Lung (tissue), 12 donors: ENCODE data around the gene SLC35E3. TPM values are rescaled to one million over a fixed set of nuclear protein-coding genes. Genes with fewer than 3 reads are reported as not detected.

Source experiments
- ATAC-seq: fragments of 200-7000 bp; cut with Tn5 transposase; one replicate; pipeline ENCODE4 v1.9.1; 2020; ENCODE audit warnings: moderate number of reproducible peaks; ENCODE audit not compliant: insufficient read depth, low FRiP score
- DNase-seq, 3 donors: peaks; one replicate each; pipeline ENCODE4 v3.0.0-alpha.2; 2013 to 2017
- H3K27ac ChIP-seq, 2 donors: one replicate each; pipeline ENCODE4 v1.5.1; 2013; ENCODE audit warnings: mild to moderate bottlenecking in 2 of 2, moderate library complexity in 2 of 2, control low read depth in 1 of 2, inconsistent platforms in 1 of 2, low read depth in 1 of 2, low read length in 1 of 2
- H3K27me3 ChIP-seq, 3 donors: one replicate each; pipeline ENCODE4 v1.5.1; 2013; ENCODE audit warnings: low read length in 2 of 3; ENCODE audit not compliant: control insufficient read depth in 3 of 3, insufficient read depth in 3 of 3
- H3K36me3 ChIP-seq, 4 donors: one replicate each; pipeline ENCODE4 v1.5.1; 2013; ENCODE audit warnings: low read length in 4 of 4, mild to moderate bottlenecking in 1 of 4, moderate library complexity in 1 of 4; ENCODE audit not compliant: control insufficient read depth in 4 of 4, insufficient read depth in 4 of 4
- H3K4me1 ChIP-seq, 5 donors: one replicate each; pipeline ENCODE4 v1.5.1; 2013; ENCODE audit warnings: low read length in 5 of 5, mild to moderate bottlenecking in 2 of 5, moderate library complexity in 1 of 5; ENCODE audit not compliant: control insufficient read depth in 5 of 5, insufficient read depth in 5 of 5
- H3K4me3 ChIP-seq: one replicate; pipeline ENCODE4 v1.5.1; 2013; ENCODE audit warnings: mild to moderate bottlenecking, control low read depth, moderate library complexity
- H3K9ac ChIP-seq, 2 donors: one replicate each; pipeline ENCODE4 v1.5.1; 2013; ENCODE audit warnings: low read length in 2 of 2, control low read depth in 1 of 2; ENCODE audit not compliant: insufficient read depth in 1 of 2
- H3K9me3 ChIP-seq, 4 donors: one replicate each; pipeline ENCODE4 v1.5.1; 2013; ENCODE audit warnings: low read length in 3 of 4, mild to moderate bottlenecking in 1 of 4, moderate library complexity in 1 of 4; ENCODE audit not compliant: control insufficient read depth in 4 of 4, insufficient read depth in 3 of 4
- CTCF ChIP-seq: IDR thresholded peaks from 2 replicates; pipeline ENCODE4 v1.5.1; 2012; ENCODE audit warnings: mild to moderate bottlenecking; ENCODE audit errors: control extremely low read depth, extremely low read depth
- WGBS, 2 donors: extraction: QIAGEN DNeasy Blood & Tissue Kit; methylation state at CpG; one replicate each; pipeline ENCODE4 v1.1.7; 2013; 5-methylcytosine and 5-hydroxymethylcytosine counted together
- polyA plus RNA-seq, 2 donors: library from polyadenylated mRNA; stranded (reverse); fragments of 200-250 nt; gene quantifications; one replicate each; pipeline ENCODE4 v1.2.1, GENCODE V29; 2013
- total RNA-seq, 2 donors: library from RNA; depleted of rRNA in 1 of 2; stranded (reverse); fragments of >200 nt in 1 of 2; gene quantifications; one replicate each; pipeline ENCODE4 v1.2.1, GENCODE V29; 2014 to 2021
- donor health status: control.
- donor health status: control.
- donor health status: Bipolar disorder and iron deficiency.
- donor health status: healthy.
- donor health status: DM: yes; HTN: yes; CAD: no.

Gene SLC35E3
- total and polyA plus RNA-seq, 4 donors, result 4.0 to 14.4 (median 9.0) TPM

DNA sequence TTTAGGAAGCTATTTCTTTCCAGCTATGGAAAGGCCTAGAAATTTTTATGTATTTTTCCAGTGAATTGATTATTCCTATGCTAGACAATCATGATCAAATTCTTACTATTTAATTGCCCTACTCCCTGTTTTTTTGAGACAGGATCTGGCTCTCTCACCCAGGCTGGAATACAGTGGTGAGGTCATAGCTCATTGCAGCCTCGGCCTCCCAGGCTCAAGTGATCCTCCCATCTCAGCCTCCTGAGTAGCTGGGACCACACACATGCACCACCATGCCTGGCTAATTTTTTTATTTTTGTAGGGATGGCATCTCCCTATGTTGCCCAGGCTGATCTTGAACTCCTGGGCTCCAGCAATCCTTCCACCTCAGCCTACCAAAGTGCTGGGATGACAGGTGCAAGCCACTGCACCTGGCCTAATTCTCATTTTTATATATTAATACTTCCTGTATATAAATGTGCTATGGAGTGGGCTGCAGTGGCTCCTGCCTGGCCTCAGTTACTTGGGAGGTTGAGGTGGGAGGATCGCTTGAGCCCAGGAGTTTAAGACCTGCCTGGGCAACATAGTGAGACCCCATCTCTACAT, 46.0 kb downstream of the SLC35E3 start:
- 93 to 98% methylated on average over 2 of the region's 2 CpGs for WGBS, 2 donors
- H3K27me3 ChIP-seq, result no peaks in the 10 kb centered on the region
- H3K9me3 ChIP-seq, result no peaks in the 10 kb centered on the region
- H3K9ac ChIP-seq, result no peak overlapping the region
- no peak for TF ChIP-seq CTCF
- H3K4me3 ChIP-seq, result no peak overlapping the region
- no peaks in the 10 kb centered on the region for H3K4me1 ChIP-seq
- no peak overlapping the region for H3K27ac ChIP-seq
- DNase-seq (no peak), ATAC-seq (no peak)
- no peaks in the 10 kb centered on the region for H3K36me3 ChIP-seq

GRCh38 chr12:68792952-68793351, 47.0 kb downstream of the SLC35E3 start:
- ATAC-seq, result peak; percentile 53
- Histone ChIP-seq H3K9ac (no peak overlapping the region), H3K4me1 (no peaks in the 10 kb centered on the region), H3K4me3 (no peak overlapping the region), H3K9me3 (no peaks in the 10 kb centered on the region), H3K36me3 (no peaks in the 10 kb centered on the region), H3K27ac (no peak overlapping the region), H3K27me3 (no peaks in the 10 kb centered on the region)
- no peak for TF ChIP-seq CTCF
- peak in 2 of 3 donors; percentile 32 to 49 for DNase-seq
- 74% methylated on average over 2 of the region's 2 CpGs for WGBS, 2 donors

- 95 to 96% methylated on average over 4 of the region's 4 CpGs for WGBS, 2 donors
- H3K27ac ChIP-seq, result no peak overlapping the region
- ATAC-seq, result no peak
- no peaks in the 10 kb centered on the region for H3K9me3 ChIP-seq
- no peaks in the 10 kb centered on the region for H3K4me1 ChIP-seq
- no peaks in the 10 kb centered on the region for H3K27me3 ChIP-seq
- no peak for TF ChIP-seq CTCF
- no peak overlapping the region for H3K9ac ChIP-seq
- no peaks in the 10 kb centered on the region for H3K36me3 ChIP-seq
- no peak for DNase-seq
- H3K4me3 ChIP-seq, result no peak overlapping the region
Measured at GRCh38 chr12:68793436-68793835, 47.5 kb downstream of the SLC35E3 start.
